HG03439 (cell line): ENCODE data around the gene RPL9.
"Not testable (repeated sequence)": the region's sequence is repeated elsewhere in the genome, so short reads cannot be mapped to it uniquely, and the experiment has no call there.

Source experiments
- ATAC-seq: cut with Tn5 transposase; IDR thresholded peaks from one replicate; pipeline ENCODE4 v1.9.1; 2021; ENCODE audit warnings: mild to moderate bottlenecking, moderate library complexity; ENCODE audit not compliant: unreplicated experiment

RPL9 gene

GRCh38 chr4:39458505-39459300 lies at the start of gene RPL9, which contains the start of gene LIAS:
TSS of gene RPL9 (minus strand) at chr4:39458922. CDS start at chr4:39458439, 483 bp downstream.
TSS of gene LIAS (plus strand) at chr4:39459056. CDS start at chr4:39459118, 62 bp downstream.
- ATAC-seq: peak; percentile 86

GRCh38 chr4:39505581-39505980 lies 46.9 kb upstream of the RPL9 start:
- ATAC-seq: no peak

GRCh38 chr4:39504538-39504937 lies 45.8 kb upstream of the RPL9 start:
- ATAC-seq: no peak

GRCh38 chr4:39502664-39503035 lies 43.9 kb upstream of the RPL9 start:
- not testable (repeated sequence) for ATAC-seq

GRCh38 chr4:39502019-39502663 lies 43.4 kb upstream of the RPL9 start:
- ATAC-seq: no peak

- ATAC-seq: no peak
These were observed 40.0 kb upstream of the RPL9 start for GRCh38 chr4:39498727-39499020.

GRCh38 chr4:39497909-39498726 lies 39.4 kb upstream of the RPL9 start:
- ATAC-seq: no peak

- ATAC-seq: no peak
These were observed 36.9 kb upstream of the RPL9 start for GRCh38 chr4:39495446-39496213.

GRCh38 chr4:39494354-39494753 lies 35.6 kb upstream of the RPL9 start:
- no peak for ATAC-seq

GRCh38 chr4:39490322-39490721 lies 31.6 kb upstream of the RPL9 start:
- no peak for ATAC-seq

GRCh38 chr4:39486221-39486804 lies 27.6 kb upstream of the RPL9 start:
- no peak for ATAC-seq

GRCh38 chr4:39484582-39485272 lies 26.0 kb upstream of the RPL9 start:
- ATAC-seq: no peak

GRCh38 chr4:39480902-39481695 lies 22.4 kb upstream of the RPL9 start:
- no peak for ATAC-seq

- no peak for ATAC-seq
These were observed 21.5 kb upstream of the RPL9 start for GRCh38 chr4:39480251-39480650.

GRCh38 chr4:39476187-39476895 lies 17.6 kb upstream of the RPL9 start:
- no peak for ATAC-seq

GRCh38 chr4:39472396-39472795 lies 13.7 kb upstream of the RPL9 start:
- ATAC-seq: no peak

- no peak for ATAC-seq
These were observed 11.7 kb upstream of the RPL9 start for GRCh38 chr4:39470402-39470801.

- no peak for ATAC-seq
These were observed 10.8 kb upstream of the RPL9 start for GRCh38 chr4:39469429-39470077.
